Endothelial cell (in vitro differentiated cells): ENCODE results near the gene RMC1. TPM values are rescaled to one million over a fixed set of nuclear protein-coding genes. Genes with fewer than 3 reads are reported as not detected.
A peak's percentile ranks its signal among the peaks of the same experiment; 100 is the strongest.

ENCODE experiments used
- DNase-seq: peaks from one replicate; pipeline ENCODE4 v3.0.0; 2021; ENCODE audit warnings: low spot score
- H3K27ac Mint-ChIP-seq: one replicate; pipeline ENCODE4 v1.8.0; 2021; ENCODE audit warnings: mixed read lengths, inconsistent platforms; ENCODE audit not compliant: unreplicated experiment
- H3K27me3 Mint-ChIP-seq: one replicate; pipeline ENCODE4 v1.8.0; 2021; ENCODE audit warnings: mild to moderate bottlenecking, moderate library complexity, mixed read lengths, inconsistent platforms; ENCODE audit not compliant: unreplicated experiment
- H3K36me3 Mint-ChIP-seq: one replicate; pipeline ENCODE4 v1.8.0; 2021; ENCODE audit warnings: mild to moderate bottlenecking, low read depth, mixed read lengths, inconsistent platforms; ENCODE audit not compliant: unreplicated experiment
- H3K4me1 Mint-ChIP-seq: one replicate; pipeline ENCODE4 v1.8.0; 2021; ENCODE audit warnings: mild to moderate bottlenecking, mixed read lengths, inconsistent platforms; ENCODE audit not compliant: unreplicated experiment
- H3K4me3 Mint-ChIP-seq: one replicate; pipeline ENCODE4 v1.8.0; 2021; ENCODE audit warnings: mild to moderate bottlenecking, mixed read lengths, inconsistent platforms; ENCODE audit not compliant: unreplicated experiment
- H3K9me3 Mint-ChIP-seq: one replicate; pipeline ENCODE4 v1.8.0; 2021; ENCODE audit warnings: mixed read lengths, inconsistent platforms; ENCODE audit not compliant: unreplicated experiment
- CTCF ChIP-seq: fragments of 200-600 bp; sonication (generic); IDR thresholded peaks from one replicate; pipeline ENCODE4 v1.5.0; 2021; ENCODE audit warnings: antibody characterized with exemption; ENCODE audit not compliant: unreplicated experiment
- total RNA-seq: library from RNA; stranded (reverse); fragmentation: NEBNext Ultra II Directional; extraction: Animal tissue kit (Norgen Biotek cat#: 25700); gene quantifications from one replicate; pipeline ENCODE4 v1.2.1, GENCODE V29; 2021; ENCODE audit not compliant: unreplicated experiment

RMC1 gene
- total RNA-seq, 1 donor from 2014 or later: 11.7 TPM

GRCh38 chr18:23524213-23524707 is 20.9 kb downstream of the RMC1 start:
- no peak for DNase-seq
- H3K4me1 Mint-ChIP-seq: peaks cover 11% of the 10 kb centered on the region
- no peak overlapping the region for H3K4me3 Mint-ChIP-seq
- H3K27ac Mint-ChIP-seq: no peak overlapping the region
- TF ChIP-seq CTCF: no peak
- no peaks in the 10 kb centered on the region for H3K9me3 Mint-ChIP-seq
- peaks cover 42% of the 10 kb centered on the region for H3K36me3 Mint-ChIP-seq
- H3K27me3 Mint-ChIP-seq: no peaks in the 10 kb centered on the region

- Mint-ChIP-seq H3K9me3 (no peaks in the 10 kb centered on the region), H3K36me3 (peaks cover 48% of the 10 kb centered on the region), H3K4me3 (no peak overlapping the region), H3K27ac (no peak overlapping the region), H3K4me1 (peaks cover 11% of the 10 kb centered on the region), H3K27me3 (no peaks in the 10 kb centered on the region)
- no peak for TF ChIP-seq CTCF
- no peak for DNase-seq
Observed at GRCh38 chr18:23526501-23527063, 23.3 kb downstream of the RMC1 start.

GRCh38 chr18:23528580-23529472 is 25.5 kb downstream of the RMC1 start:
- Mint-ChIP-seq H3K27me3 (no peaks in the 10 kb centered on the region), H3K36me3 (peaks cover 48% of the 10 kb centered on the region), H3K27ac (no peak overlapping the region), H3K9me3 (no peaks in the 10 kb centered on the region), H3K4me3 (peak overlapping the region; percentile 11), H3K4me1 (no peaks in the 10 kb centered on the region)
- no peak for TF ChIP-seq CTCF
- DNase-seq: no peak

- H3K27me3 Mint-ChIP-seq: no peaks in the 10 kb centered on the region
- H3K27ac Mint-ChIP-seq: no peak overlapping the region
- no peak for TF ChIP-seq CTCF
Observed at GRCh38 chr18:23529604-23530003, 26.3 kb downstream of the RMC1 start.

GRCh38 chr18:23530195-23530594 is 26.9 kb downstream of the RMC1 start:
- no peak for TF ChIP-seq CTCF
- Mint-ChIP-seq H3K4me3 (no peak overlapping the region), H3K27me3 (peaks cover 1% of the 10 kb centered on the region), H3K4me1 (no peaks in the 10 kb centered on the region), H3K9me3 (no peaks in the 10 kb centered on the region), H3K27ac (no peak overlapping the region), H3K36me3 (peaks cover 46% of the 10 kb centered on the region)
- no peak for DNase-seq

More at GRCh38 chr18:23529604-23530003, 26.3 kb downstream of the RMC1 start:
- Mint-ChIP-seq H3K36me3 (peaks cover 46% of the 10 kb centered on the region), H3K4me3 (no peak overlapping the region), H3K9me3 (no peaks in the 10 kb centered on the region), H3K4me1 (no peaks in the 10 kb centered on the region)
- DNase-seq: no peak
